Measurements from ENCODE around the gene AVPR1B.

- TF ChIP-seq POLR2A (IDR thresholded peaks at IDR 0.05; ENCODE audit: low read length) (no peak), GATA1 (IDR thresholded peaks at IDR 0.05; ENCODE audit: low read depth, low read length) (no peak)
Observed at GRCh38 chr1:206135248-206135647, 18.1 kb upstream of the AVPR1B start.
